GM21447 (cell line): ENCODE data around the gene IL17RA.

Experiments used
- ATAC-seq: cut with Tn5 transposase; IDR thresholded peaks from one replicate; pipeline ENCODE4 v1.9.1; 2021; ENCODE audit not compliant: unreplicated experiment

IL17RA gene

GRCh38 chr22:17083811-17084441 lies 874 bp upstream of the IL17RA start:
- ATAC-seq = no peak

GRCh38 chr22:17085277-17086181 lies 729 bp downstream of the IL17RA start:
- ATAC-seq = peak; percentile 12

- no peak for ATAC-seq
Measured at GRCh38 chr22:17086296-17086695, 1.5 kb downstream of the IL17RA start.

GRCh38 chr22:17086788-17087497 lies 2.1 kb downstream of the IL17RA start:
- no peak for ATAC-seq

- ATAC-seq = peak; percentile 39
Measured at GRCh38 chr22:17087498-17088131, 2.8 kb downstream of the IL17RA start.

GRCh38 chr22:17090550-17090949 lies 5.8 kb downstream of the IL17RA start:
- no peak for ATAC-seq

- no peak for ATAC-seq
Measured at GRCh38 chr22:17091851-17092250, 7.1 kb downstream of the IL17RA start.

- ATAC-seq = no peak
Measured at GRCh38 chr22:17093081-17093480, 8.3 kb downstream of the IL17RA start.

- no peak for ATAC-seq
Measured at GRCh38 chr22:17095538-17095937, 10.7 kb downstream of the IL17RA start.

GRCh38 chr22:17096071-17096470 lies 11.3 kb downstream of the IL17RA start:
- ATAC-seq = no peak

- no peak for ATAC-seq
Measured at GRCh38 chr22:17097062-17097461, 12.3 kb downstream of the IL17RA start.

- no peak for ATAC-seq
Measured at GRCh38 chr22:17097701-17098100, 12.9 kb downstream of the IL17RA start.

GRCh38 chr22:17098379-17098819 lies 13.6 kb downstream of the IL17RA start:
- ATAC-seq = no peak

GRCh38 chr22:17100621-17101020 lies 15.8 kb downstream of the IL17RA start:
- ATAC-seq = no peak

GRCh38 chr22:17101475-17102296 lies 16.9 kb downstream of the IL17RA start:
- ATAC-seq = no peak

GRCh38 chr22:17102297-17102667 lies 17.5 kb downstream of the IL17RA start:
- ATAC-seq = no peak

- no peak for ATAC-seq
Measured at GRCh38 chr22:17103351-17103750, 18.6 kb downstream of the IL17RA start.

- ATAC-seq = no peak
Measured at GRCh38 chr22:17104336-17104935, 19.6 kb downstream of the IL17RA start.

GRCh38 chr22:17105143-17106129 lies 20.6 kb downstream of the IL17RA start:
- ATAC-seq = no peak
